GM21381 (cell line): ENCODE results near the gene NWD2.
"Not testable (repeated sequence)": the region's sequence is repeated elsewhere in the genome, so short reads cannot be mapped to it uniquely, and the experiment has no call there.

Source experiments
- ATAC-seq: cut with Tn5 transposase; IDR thresholded peaks from one replicate; pipeline ENCODE4 v1.9.1; 2021; ENCODE audit warnings: mild to moderate bottlenecking, moderate library complexity; ENCODE audit not compliant: unreplicated experiment

NWD2 gene

GRCh38 chr4:37244583-37245390 lies at the start of gene NWD2:
Gene NWD2, plus strand, starts transcription at chr4:37244743. Its CDS starts 325 bp downstream, at chr4:37245068.
- no peak for ATAC-seq

- no peak for ATAC-seq
Measured at GRCh38 chr4:37197899-37198298, 46.6 kb upstream of the NWD2 start.

GRCh38 chr4:37204740-37205139 lies 39.8 kb upstream of the NWD2 start:
- ATAC-seq: not testable (repeated sequence)

GRCh38 chr4:37216209-37216608 lies 28.3 kb upstream of the NWD2 start:
- no peak for ATAC-seq

GRCh38 chr4:37219242-37219641 lies 25.3 kb upstream of the NWD2 start:
- no peak for ATAC-seq

GRCh38 chr4:37219990-37220389 lies 24.6 kb upstream of the NWD2 start:
- ATAC-seq: no peak

- no peak for ATAC-seq
Measured at GRCh38 chr4:37220685-37221084, 23.9 kb upstream of the NWD2 start.

- ATAC-seq: no peak
Measured at GRCh38 chr4:37223732-37224131, 20.8 kb upstream of the NWD2 start.

GRCh38 chr4:37224854-37225253 lies 19.7 kb upstream of the NWD2 start:
- ATAC-seq: no peak

- ATAC-seq: no peak
Measured at GRCh38 chr4:37225778-37226177, 18.8 kb upstream of the NWD2 start.

GRCh38 chr4:37232315-37232714 lies 12.2 kb upstream of the NWD2 start:
- no peak for ATAC-seq

GRCh38 chr4:37236165-37236564 lies 8.4 kb upstream of the NWD2 start:
- no peak for ATAC-seq

- ATAC-seq: no peak
Measured at GRCh38 chr4:37241647-37242046, 2.9 kb upstream of the NWD2 start.

- no peak for ATAC-seq
Measured at GRCh38 chr4:37243051-37243450, 1.5 kb upstream of the NWD2 start.

- no peak for ATAC-seq
Measured at GRCh38 chr4:37243722-37244582, 591 bp upstream of the NWD2 start.

GRCh38 chr4:37245391-37245954 lies 930 bp downstream of the NWD2 start:
- ATAC-seq: no peak

- no peak for ATAC-seq
Measured at GRCh38 chr4:37246891-37247290, 2.3 kb downstream of the NWD2 start.

- no peak for ATAC-seq
Measured at GRCh38 chr4:37258221-37258620, 13.7 kb downstream of the NWD2 start.

GRCh38 chr4:37268319-37268718 lies 23.8 kb downstream of the NWD2 start:
- ATAC-seq: no peak

- no peak for ATAC-seq
Measured at GRCh38 chr4:37279121-37279520, 34.6 kb downstream of the NWD2 start.

GRCh38 chr4:37279894-37280592 lies 35.5 kb downstream of the NWD2 start:
- ATAC-seq: no peak
